PFSK-1 (cell line): ENCODE data around the gene KCP.

Experiments
- FOXP2 ChIP-seq: optimal IDR thresholded peaks from 2 replicates; pipeline ENCODE3; 2011; ENCODE audit warnings: borderline replicate concordance, control low read depth, inconsistent platforms; ENCODE audit not compliant: insufficient read depth; ENCODE audit errors: extremely low read length, extremely low read depth
- POLR2AphosphoS5 ChIP-seq: IDR thresholded peaks from 2 replicates; pipeline ENCODE4 v1.6.1; 2012; ENCODE audit warnings: low read depth, mild to moderate bottlenecking, control low read depth, low read length, moderate library complexity
- SIN3A ChIP-seq: IDR thresholded peaks from 2 replicates; pipeline ENCODE4 v1.6.1; 2012; ENCODE audit warnings: mild to moderate bottlenecking, low read length, moderate library complexity, borderline replicate concordance; ENCODE audit not compliant: insufficient read depth
- TAF1 ChIP-seq: IDR thresholded peaks from 2 replicates; pipeline ENCODE4 v1.6.1; 2012; ENCODE audit warnings: low read length, control low read depth, borderline replicate concordance; ENCODE audit not compliant: insufficient read depth
- TF ChIP-seq, protein P1 (sequence below), 2 experiments: IDR thresholded peaks; 2 replicates each; pipeline versions ENCODE4 v1.6.1 to v1.8.0; 2011 to 2012; ENCODE audit warnings: low read depth in 2 of 2, low read length in 2 of 2, control low read depth in 1 of 2, inconsistent platforms in 1 of 2, mild to moderate bottlenecking in 1 of 2, moderate library complexity in 1 of 2; ENCODE audit not compliant: insufficient read depth in 1 of 2

KCP gene

DNA sequence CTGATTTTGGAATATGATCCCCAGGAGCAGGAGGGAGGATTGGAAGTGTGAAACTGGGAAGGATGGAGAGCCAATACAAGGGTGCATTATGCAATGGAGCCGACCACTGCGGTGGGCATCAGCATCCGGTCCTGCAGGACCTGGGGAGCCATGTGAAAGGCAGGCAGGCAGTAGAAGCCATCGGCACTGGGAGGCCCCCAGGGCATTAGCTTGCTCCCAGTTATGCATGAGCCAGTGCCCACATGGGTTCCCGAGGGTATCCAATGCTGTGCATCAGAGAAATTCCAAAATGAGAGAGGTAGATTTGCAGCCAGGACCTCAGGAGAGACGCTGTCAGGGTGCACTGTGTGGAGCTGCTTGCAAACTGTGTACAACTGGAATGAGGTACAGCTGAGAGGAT lies 8.7 kb upstream of the KCP start:
- TF ChIP-seq TAF1 (no peak), POLR2AphosphoS5 (no peak), FOXP2 (no peak), SIN3A (no peak)
- TF ChIP-seq, protein P1, sequence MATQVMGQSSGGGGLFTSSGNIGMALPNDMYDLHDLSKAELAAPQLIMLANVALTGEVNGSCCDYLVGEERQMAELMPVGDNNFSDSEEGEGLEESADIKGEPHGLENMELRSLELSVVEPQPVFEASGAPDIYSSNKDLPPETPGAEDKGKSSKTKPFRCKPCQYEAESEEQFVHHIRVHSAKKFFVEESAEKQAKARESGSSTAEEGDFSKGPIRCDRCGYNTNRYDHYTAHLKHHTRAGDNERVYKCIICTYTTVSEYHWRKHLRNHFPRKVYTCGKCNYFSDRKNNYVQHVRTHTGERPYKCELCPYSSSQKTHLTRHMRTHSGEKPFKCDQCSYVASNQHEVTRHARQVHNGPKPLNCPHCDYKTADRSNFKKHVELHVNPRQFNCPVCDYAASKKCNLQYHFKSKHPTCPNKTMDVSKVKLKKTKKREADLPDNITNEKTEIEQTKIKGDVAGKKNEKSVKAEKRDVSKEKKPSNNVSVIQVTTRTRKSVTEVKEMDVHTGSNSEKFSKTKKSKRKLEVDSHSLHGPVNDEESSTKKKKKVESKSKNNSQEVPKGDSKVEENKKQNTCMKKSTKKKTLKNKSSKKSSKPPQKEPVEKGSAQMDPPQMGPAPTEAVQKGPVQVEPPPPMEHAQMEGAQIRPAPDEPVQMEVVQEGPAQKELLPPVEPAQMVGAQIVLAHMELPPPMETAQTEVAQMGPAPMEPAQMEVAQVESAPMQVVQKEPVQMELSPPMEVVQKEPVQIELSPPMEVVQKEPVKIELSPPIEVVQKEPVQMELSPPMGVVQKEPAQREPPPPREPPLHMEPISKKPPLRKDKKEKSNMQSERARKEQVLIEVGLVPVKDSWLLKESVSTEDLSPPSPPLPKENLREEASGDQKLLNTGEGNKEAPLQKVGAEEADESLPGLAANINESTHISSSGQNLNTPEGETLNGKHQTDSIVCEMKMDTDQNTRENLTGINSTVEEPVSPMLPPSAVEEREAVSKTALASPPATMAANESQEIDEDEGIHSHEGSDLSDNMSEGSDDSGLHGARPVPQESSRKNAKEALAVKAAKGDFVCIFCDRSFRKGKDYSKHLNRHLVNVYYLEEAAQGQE (IDR thresholded peaks at IDR 0.05; ENCODE audit: insufficient read depth in 1 of 2, low read depth in 2 of 2, low read length in 2 of 2) = no peak

DNA sequence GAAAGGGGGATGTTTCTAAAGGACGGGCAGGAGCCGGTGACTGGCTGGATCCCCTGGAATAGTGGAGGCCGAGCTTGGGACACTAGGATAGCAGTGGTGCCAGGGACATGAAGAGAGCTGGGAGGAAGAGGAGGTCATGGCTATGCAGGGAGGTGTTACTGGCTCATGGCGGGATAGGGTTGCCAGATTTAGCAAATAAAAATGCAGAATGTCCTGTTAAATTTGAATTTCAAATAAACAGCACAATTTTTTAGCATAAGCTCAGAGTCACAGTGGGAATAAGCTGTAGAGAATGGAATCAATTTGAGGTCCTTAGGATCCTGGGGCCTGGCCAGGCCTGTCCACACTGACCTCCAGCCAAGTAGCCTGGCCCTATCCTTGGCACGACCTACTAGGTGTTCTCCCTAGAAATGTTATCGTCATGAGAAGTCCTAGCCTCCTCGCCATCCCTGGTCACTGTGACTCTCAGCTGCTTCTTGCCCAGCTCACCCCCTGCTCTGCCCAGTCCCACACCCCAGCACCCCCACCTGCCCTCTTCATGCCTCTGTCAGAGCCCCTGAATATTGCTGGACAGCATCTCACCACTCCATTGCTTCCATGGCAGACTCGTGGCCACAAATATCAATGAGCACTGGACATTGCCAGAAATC lies 7.6 kb upstream of the KCP start:
- TF ChIP-seq, protein P1 (IDR thresholded peaks at IDR 0.05; ENCODE audit: insufficient read depth in 1 of 2, low read depth in 2 of 2, low read length in 2 of 2) = no peak
- no peak for TF ChIP-seq POLR2AphosphoS5
- no peak for TF ChIP-seq TAF1
- no peak for TF ChIP-seq FOXP2
- TF ChIP-seq SIN3A = no peak

DNA sequence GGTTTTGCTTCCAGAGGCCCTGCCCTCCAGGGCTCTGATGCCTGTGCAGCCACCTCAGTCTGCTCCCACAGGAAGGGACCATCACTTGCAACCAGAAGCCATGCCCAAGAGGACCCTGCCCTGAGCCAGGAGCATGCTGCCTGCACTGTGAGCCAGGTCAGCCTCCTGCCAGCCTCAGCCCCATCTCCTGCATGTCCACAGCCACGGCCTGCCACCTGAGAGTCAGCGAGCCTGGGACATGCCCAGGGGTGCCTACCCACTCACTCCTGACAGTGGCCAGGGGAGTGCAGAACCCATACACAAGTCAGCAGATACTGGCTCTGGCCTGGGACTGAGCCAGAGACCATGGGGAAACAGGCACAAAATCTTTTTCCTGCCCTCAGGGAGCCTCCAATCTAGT lies 6.6 kb upstream of the KCP start:
- TF ChIP-seq FOXP2 (no peak), TAF1 (no peak)

DNA sequence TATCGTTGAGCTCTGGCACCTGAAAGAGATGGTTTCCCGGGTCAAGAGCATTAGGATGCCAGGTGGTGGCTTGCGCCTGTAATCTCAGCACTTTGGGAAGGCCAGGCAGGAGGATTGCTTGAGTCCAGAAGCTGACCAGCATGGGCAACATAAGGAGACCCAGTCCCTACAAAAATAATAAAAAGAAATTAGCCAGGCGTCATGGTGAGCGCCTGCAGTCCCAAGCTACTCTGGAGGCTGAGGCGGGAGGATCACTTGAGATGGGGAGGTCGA lies 6.1 kb upstream of the KCP start:
- no peak for TF ChIP-seq POLR2AphosphoS5
- TF ChIP-seq FOXP2 = no peak

DNA sequence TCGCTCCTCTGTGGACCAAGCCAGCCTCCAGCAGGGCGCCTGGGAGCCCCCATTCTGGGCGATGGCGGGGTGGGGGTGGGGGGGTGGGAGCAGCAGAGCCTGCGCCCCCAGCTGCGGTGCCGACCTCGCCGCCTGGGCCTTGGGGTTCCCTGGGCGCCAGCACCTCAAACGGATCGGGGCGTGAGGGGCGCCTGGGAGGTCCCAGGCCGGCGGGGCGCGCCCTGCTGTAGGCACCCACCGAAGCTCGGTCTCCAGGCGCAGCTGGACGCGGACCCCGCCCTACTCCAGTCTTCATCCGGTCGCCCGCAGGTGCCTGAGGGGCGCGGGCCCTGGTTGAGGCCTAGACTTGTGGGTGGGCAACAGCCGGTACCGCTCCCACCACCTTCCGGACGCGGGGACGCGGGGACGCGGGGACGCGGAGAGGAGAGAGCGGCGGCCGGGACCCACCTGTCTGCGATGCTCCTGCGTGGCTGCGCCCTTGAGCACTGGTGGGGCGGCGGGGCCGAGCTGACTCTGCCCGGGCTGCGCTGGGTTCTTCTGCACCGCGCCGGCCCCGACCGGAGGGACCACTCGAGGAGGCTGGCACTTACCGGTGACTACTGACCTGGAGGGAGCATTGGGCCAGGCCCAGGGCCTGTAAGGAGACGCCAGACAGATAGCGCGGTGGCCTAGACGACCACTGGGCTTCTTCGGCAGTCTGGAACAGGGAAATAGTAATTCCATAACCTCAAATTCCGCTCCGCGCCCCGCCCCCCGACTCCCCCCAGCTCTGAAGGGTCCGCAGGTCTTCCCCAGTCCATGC lies 5.5 kb upstream of the KCP start:
- no peak for TF ChIP-seq POLR2AphosphoS5
- TF ChIP-seq, protein P1 (IDR thresholded peaks at IDR 0.05; ENCODE audit: insufficient read depth in 1 of 2, low read depth in 2 of 2, low read length in 2 of 2) = no peak
- TF ChIP-seq FOXP2 = no peak
- TF ChIP-seq SIN3A = no peak
- TF ChIP-seq TAF1 = no peak

DNA sequence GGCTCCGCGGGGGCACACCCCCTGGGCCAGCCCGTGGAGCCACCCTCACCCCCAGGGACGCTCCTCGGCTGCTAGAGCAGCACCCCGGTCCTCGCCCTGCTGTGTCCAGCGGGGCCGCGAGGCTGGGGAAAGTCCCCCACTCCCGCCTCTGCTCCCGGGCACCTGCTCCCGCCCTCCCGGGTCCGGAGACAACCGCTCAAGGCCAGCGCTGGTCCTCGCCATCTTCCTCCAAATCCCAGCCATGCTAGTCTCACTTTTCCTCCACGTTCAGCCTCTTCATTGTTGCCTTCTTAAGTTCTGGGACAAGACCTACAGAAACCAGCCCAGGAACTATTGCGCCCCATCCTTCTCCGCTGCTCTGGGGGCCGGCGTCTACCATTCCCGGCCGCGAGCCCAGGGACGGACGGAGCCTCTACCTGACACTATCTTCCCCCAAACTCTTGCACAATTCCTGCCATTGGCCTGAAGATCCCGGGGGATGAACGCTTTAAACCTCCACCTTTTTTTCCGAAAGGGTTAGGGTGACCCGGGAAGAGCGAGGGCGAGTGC lies 4.8 kb upstream of the KCP start:
- TF ChIP-seq TAF1 (no peak), SIN3A (no peak), POLR2AphosphoS5 (no peak), FOXP2 (no peak)
- TF ChIP-seq, protein P1 (IDR thresholded peaks at IDR 0.05; ENCODE audit: insufficient read depth in 1 of 2, low read depth in 2 of 2, low read length in 2 of 2) = no peak
